Skin epidermis (tissue), 12 donors: ENCODE data around the gene DCBLD1.
A peak's percentile ranks its signal among the peaks of the same experiment; 100 is the strongest.

Experiments
- H3K27ac ChIP-seq, 21 experiments: fragments of 200-600 bp; sonication (generic) in 11 of 21; one replicate each; pipeline ENCODE4 v1.5.0; 2020; ENCODE audit warnings: mild to moderate bottlenecking in 3 of 21, inconsistent platforms in 2 of 21, moderate library complexity in 2 of 21
- H3K4me3 ChIP-seq, 7 experiments: fragments of 200-600 bp; sonication (generic) in 2 of 7; one replicate each; pipeline ENCODE4 v1.5.0; 2020; ENCODE audit warnings: inconsistent platforms in 2 of 7, mild to moderate bottlenecking in 2 of 7, moderate library complexity in 1 of 7

DCBLD1 gene

DNA sequence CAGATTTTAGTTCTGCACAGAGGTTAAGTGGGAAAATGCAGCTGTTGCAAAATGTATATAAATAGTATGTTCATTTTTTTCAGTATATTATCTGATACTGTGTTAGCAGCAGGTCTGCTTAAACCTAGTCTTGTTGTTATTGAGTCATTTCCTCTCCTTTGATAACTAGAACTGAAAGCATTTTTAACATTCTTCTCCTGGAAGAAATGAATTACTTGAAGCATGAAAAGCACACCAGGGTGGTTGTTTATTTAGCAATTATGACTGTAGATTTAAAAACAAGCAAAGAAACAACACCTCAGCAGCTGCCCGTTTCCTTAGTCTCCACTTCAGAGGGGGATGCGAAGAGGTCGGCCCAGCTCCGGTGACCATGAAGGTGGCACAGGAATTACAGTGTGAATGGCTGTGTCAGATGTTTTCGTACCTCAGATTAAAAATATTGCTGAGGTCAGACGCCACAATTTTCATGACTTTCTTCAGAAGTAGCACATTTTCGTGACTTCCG lies 66.4 kb downstream of the DCBLD1 start:
- Histone ChIP-seq H3K4me3 (peak overlapping the region in 2 of 7 experiments; percentile 31 to 37), H3K27ac (peak overlapping the region in 6 of 21 experiments; percentile 6 to 50 (median 28))

DNA sequence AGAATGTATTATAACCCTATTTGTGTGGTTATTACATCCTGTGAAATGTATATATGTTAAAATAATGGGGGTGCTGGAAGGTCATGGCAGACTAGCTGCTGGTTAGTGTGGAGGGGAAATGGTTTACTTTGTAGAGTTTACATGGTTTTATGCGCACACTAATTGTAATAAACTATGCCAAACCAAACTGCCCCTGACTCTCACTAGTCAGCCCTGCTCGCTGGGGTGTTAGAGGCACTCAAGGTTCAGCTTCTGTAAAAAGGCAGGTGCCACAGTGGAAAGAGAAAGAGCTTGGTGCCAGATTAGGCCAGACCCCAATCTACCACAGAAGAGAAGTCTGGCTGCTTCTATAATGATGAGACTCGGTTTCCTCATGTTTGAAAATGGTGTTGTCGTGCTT lies 67.1 kb downstream of the DCBLD1 start:
- Histone ChIP-seq H3K4me3 (no peak overlapping the region), H3K27ac (peak overlapping the region in 6 of 21 experiments; percentile 6 to 50 (median 24))

DNA sequence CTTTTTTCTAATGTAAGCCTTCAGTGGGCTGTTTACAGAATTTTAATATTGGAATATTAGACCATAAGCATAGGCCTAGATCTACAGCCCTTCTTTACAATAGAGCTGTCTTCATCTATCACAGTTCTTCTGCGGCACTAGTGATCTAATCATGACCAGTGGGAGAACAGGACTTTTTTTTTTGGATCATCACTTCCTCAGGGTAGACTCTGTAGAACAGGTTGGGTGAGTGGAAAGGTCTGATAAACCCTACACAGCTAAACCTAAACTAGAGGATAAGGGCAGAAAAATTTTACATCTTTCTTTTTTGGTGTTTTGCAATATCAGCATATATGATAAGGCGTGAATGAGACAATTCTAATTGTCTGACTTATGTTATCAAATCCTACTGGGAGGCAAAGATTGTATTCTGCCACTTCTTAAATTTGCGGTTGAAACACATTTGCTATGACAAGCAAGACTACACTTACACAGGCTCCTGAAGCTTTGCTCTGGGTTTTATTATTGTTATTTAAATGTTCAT lies 67.7 kb downstream of the DCBLD1 start:
- Histone ChIP-seq H3K4me3 (no peak overlapping the region), H3K27ac (peak overlapping the region in 4 of 21 experiments; percentile 6 to 50 (median 24))

DNA sequence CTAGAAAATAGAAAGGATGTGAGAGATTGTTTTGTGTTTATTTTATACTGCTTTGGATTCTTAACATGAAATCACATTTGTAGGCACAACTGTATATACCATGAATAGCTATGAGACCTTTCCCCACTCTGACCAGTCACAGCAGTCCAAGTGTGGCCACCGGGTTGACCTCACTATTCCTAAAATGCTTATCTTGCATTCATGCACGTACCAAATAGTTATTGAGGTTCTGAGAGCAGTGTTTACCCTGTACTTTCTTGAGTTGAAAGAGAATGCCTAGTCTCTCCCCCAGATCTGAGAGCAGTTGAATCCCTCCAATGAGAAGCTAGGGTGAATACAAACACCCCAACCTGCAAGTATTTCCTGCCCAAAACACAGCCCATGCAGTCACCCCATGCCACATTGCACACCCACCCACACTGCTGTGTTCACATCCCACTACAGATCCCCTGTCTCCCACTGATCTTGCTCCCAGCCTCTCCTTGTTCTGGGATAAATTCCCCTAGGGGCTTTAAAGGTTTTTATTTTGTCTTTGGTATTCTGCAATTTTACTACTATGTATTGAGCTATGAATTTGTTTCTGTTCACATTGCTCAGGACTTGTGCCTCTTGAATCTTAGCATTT lies 68.3 kb downstream of the DCBLD1 start:
- Histone ChIP-seq H3K27ac (no peak overlapping the region), H3K4me3 (no peak overlapping the region)

DNA sequence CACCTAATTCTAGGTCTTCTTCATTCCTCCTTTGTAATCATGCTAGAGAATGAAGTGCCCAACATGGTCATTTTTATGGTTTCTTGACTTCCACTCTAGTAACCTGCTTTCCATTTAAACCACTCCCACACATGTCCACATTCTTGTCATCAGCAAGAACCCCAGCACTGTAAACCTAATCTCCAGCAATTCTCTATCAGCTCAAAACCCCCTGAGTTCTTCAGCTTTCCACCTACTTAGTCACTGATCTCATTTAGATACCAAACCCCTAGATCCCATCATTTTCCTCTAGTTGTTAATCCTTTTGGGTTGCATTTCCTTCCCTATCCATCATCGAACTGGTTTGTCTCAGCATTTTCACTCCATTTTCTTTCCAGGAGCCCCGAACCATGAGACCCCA lies 70.1 kb downstream of the DCBLD1 start:
- H3K27ac ChIP-seq = no peak overlapping the region
- no peak overlapping the region for H3K4me3 ChIP-seq

DNA sequence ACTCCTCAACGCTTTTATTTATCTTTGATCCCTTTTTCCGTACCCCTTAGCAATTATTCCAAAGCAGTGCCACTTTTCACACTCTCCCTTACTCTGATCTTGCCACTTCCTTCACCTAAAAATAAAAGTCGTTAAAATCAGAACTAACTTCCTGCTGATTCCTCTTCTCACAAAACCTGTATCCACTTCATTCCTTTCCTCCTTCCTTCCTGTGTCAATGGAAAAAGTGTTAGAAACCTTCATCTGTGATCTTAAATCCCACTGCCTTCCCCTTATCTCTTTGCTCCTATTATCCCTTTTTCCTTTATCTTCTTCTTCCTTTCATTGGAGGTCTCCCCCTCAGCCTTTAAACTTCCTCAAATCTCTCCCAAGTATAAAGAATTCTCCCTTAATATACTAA lies 70.7 kb downstream of the DCBLD1 start:
- H3K4me3 ChIP-seq = no peak overlapping the region

DNA sequence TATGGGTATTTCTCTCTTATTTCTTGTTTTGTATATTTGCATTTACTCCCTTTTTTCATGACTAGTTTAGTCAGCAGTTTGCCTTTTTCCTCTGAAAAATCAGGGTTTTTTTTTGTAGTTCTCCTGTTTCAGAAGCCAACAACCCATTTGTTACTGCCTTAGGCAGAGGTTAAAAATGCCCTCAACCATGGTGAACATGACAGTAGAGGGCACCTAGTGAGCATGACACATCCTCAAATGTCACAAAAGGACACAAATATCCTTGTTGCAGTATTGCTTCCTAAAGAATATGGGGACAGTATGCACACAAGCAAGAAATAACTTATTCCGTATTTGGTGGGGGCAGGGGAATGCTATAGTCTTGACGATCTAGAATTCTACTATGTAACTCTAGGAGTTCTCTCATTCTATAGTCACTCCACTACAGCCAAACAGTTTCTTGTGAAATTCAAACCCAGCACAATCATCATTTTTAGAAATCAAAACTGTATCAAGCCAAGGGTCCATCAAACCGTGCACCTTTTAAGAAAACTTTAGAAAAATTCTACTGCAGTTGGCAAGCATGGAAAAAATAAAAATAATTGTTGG lies 72.9 kb downstream of the DCBLD1 start:
- H3K4me3 ChIP-seq = no peak overlapping the region
- H3K27ac ChIP-seq = no peak overlapping the region

More for the DNA sequence above, 70.7 kb downstream of the DCBLD1 start:
- H3K27ac ChIP-seq = no peak overlapping the region

DNA sequence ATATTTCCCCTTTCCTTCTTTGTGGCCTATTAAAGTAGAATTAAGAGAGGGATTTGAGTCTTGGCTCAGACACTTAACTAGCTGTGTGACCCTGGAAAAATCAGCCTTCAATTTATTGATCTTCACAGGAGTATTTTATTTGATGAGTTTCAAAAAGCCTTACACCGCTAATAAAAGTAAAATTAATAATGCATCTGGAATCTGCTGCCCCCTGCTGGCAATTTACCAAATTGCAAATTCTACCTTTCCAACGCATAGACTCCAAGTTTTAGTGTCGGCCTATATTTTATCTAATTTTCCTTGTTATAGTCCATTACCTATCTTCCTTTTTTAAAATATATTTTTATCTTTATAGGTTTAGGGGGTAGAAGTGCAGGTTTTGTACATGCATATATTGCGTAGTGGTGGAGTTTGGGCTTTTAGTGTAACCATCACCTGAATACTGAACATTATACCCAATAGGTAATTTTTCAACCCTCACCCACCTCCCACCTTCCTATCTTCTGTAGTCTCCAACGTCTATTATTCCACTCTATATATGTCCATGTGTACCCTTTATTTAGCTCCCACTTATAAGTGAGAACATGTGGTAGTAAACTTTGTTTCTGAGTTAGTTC lies 73.5 kb downstream of the DCBLD1 start:
- Histone ChIP-seq H3K27ac (no peak overlapping the region), H3K4me3 (no peak overlapping the region)

DNA sequence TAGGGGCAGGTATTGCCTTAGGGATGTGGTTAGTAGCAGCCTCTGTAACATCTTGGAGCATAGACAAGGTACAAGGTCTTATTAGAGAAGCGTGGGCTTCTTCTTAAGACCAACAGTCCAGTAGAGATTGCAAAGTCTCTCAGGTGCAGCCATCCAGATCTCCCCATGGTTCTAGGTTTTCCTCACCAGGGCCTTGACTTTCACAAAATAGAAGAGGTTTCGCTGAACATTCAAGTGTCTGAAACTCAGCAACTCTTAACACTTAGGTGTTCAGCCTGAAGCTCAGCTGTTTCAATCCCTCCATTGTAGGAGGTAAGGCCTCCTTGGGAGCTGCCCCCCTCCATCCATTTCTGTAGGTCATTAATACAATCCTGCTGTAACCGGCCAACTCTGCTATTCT lies 75.5 kb downstream of the DCBLD1 start:
- no peak overlapping the region for H3K27ac ChIP-seq
- no peak overlapping the region for H3K4me3 ChIP-seq

DNA sequence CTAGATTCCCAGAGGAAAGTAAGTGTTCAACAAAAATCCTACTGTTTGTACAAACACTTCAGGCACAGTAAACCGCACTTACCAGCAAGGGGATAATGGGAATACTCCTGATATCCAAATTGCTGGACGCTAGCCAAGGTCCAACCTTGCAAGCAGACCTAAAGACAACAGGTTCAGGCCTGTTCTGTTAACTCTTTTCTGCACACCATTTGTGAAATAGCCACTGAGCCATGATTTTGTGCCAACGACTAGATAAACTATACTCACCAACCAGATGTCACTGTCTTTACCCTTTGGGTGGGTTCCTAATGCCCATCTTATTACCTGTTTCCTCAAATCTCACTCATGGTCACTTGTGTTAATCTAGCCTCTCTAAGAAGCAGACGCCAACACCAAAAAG lies 76.3 kb downstream of the DCBLD1 start:
- H3K27ac ChIP-seq = no peak overlapping the region
- H3K4me3 ChIP-seq = no peak overlapping the region

DNA sequence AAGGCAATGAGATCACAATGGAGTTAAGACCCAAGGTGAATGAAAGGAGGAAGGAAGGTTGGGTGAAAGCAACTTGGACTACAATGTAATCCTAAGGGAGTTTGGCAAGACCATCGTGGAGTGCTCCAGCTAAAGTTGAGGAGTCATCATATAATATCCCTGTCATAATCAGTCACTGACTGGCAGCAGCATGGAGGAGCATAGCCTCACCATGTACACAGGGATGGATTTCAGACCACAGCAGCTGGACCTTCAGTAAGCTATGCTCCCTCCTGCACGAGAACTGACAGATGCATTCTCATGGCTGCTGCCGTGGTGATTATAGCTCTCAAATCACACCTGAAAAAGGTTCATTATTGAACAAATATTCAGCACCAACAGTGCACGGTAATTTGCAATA lies 76.8 kb downstream of the DCBLD1 start:
- H3K27ac ChIP-seq = no peak overlapping the region
- no peak overlapping the region for H3K4me3 ChIP-seq

DNA sequence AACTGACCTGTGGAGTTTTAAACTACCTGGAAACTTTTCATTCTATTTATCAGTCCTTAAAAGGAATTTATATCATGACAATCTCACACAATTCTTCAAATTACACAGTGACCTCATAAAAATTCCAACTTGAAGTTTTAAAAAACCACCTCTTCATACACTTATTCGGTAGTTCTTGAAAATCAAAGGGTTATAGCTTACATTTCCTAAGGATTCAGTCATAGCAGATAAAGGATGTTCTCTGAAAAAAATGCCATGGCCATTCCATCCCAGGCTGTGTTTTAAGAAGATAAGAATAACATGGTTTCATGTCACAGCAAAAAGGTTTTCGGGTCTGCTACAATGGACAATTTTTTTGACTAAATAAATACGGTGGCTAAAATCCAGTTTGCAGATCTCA lies 78.7 kb downstream of the DCBLD1 start:
- Histone ChIP-seq H3K27ac (no peak overlapping the region), H3K4me3 (no peak overlapping the region)

DNA sequence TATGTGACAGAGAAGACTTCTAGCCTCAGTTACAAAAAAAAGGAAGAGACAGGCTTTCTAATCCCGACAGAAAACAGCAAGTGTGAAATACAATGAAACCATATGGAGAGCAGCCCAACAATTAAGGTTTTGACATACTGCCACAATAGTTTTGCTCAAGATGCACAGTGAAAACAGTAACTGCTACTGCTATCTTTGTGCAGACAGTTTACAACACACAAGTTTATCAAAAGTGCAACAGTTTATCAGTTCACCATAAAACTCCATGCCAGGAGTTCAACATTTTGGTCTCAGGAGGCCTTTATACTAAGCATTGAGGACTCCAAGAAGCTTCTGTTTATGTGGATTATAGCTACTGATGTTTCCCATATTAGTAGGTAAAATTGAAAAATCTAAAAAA lies 82.2 kb downstream of the DCBLD1 start:
- no peak overlapping the region for H3K27ac ChIP-seq
- H3K4me3 ChIP-seq = no peak overlapping the region

DNA sequence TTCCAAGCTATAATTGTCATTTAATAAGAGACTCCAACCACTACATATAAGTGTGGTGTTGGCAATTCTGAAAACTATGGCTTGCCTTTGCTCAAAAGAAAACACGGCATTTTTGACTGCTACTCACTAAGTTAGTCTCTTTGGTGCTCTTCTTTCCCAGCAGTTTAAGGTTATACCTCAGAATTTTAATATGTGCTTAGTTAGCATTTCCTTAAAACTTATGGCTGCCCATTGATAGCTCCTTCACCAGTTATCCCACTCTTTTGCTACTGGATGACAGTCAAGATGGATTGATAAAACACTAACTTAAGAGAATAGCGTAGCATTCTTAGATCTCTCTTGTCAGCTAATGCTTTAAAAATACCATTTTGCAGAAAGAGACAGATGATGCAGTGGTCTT lies 85.8 kb downstream of the DCBLD1 start:
- no peak overlapping the region for H3K4me3 ChIP-seq

DNA sequence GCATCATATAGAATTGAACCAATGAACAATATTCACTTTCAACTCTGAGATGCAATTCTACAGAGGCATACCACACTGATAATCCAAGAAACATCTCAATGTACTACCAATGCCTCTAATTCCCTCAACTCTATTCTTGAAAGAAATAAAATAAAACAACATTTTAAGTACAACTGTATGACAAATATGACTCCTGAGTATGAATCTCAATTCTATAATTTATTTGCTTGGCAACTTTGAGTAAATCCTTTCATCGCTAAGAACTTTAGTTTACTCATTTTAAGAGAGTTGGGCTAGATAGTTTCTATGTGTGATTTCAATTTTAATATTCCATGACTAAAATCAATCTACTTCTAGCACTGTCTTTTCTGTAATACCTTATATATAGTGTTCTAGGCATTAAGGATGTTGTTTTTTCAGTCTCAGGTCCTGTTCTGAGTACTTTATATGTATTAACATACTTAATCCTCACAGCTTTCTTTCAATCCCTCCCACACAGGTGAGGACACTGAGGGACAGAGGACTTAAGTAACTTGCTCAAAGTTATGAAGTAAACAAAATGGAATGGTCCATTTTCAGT lies 86.4 kb downstream of the DCBLD1 start:
- Histone ChIP-seq H3K27ac (no peak overlapping the region), H3K4me3 (no peak overlapping the region)

More for the DNA sequence above, 85.8 kb downstream of the DCBLD1 start:
- H3K27ac ChIP-seq = no peak overlapping the region

DNA sequence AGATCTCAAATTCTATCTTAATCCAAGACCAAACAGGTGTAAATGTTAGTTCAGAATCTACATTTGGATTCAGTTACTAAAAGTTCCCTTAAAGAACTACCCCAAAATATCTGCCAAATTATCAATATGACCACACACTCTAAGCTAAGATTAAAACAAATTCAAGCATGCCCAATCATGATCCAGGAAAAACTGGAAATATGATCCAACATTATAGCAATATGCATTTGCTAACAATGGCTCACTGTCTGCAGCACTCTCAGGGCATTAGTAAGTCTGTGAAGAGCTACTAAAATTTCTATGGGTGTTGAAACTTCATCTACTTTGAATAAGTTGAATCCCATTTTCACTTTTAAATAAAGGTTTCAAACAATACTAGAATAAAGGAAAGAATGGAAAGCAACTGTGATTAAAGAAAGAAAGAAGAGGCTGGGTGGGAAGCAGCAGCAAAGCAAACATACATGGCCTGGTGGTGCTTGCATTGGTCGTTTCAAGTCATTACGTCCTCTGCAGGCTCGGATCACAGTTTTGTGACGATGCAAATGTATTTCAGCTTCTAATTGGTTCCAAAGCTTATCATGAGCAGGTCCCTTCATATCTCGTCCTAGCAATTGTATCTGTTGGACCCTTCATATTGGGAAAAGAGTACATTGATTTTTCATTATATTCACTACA lies 90.7 kb downstream of the DCBLD1 start:
- Histone ChIP-seq H3K27ac (no peak overlapping the region), H3K4me3 (no peak overlapping the region)

DNA sequence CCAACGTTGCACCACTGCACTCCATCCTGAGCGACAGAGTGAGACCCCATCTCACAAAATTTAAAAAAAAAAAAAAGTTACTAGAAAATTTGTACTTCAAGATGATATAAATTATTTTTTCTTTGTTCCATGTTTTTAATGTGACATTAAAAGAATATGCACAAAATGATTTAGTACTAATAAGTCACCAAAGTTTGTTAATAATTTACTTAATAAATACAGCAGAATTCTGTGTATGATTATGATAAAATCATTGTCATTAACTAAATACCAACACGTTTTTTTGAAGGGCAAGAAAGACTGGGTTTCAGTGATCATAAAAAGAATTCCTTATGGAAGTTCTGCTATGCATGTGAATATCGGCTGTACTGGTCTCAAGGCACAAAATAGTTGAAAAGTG lies 91.7 kb downstream of the DCBLD1 start:
- H3K4me3 ChIP-seq = no peak overlapping the region
- no peak overlapping the region for H3K27ac ChIP-seq

DNA sequence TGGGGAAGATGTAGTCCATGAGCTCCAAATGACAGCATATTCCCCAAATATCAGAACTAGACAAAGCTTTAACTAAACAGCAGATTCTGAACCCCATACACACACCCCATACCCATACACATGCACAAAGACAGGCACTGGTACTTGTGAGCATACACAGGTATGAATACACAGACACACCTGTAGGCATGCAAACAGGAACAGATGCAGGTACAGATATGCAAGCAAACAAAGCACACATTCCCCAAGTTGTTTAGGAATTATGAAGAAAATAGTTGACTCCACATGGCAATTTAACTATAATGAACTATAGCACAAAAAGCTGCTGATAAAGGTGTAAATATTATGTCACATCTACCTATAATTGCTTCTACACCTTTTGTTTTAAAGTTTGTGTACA lies 103.2 kb downstream of the DCBLD1 start:
- H3K4me3 ChIP-seq = no peak overlapping the region

DNA sequence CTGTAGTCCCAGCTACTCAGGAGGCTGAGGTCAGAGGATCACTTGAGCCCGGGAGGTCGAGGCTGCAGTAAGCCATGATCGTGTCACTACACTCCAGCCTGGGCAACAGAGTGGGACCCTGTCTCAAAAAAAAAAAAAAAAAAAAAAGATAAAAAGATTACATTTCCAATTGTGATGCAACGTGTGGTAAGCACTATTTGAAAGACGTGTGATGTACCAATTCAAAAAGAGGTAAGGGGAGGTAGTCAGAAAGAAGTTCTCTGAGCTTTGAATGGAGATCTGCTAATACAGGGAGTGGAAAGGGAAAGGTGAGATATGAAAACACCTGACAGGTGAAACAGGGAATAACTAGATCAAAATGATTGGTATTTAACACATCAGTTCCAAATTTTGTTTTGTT lies 108.0 kb downstream of the DCBLD1 start:
- Histone ChIP-seq H3K27ac (no peak overlapping the region), H3K4me3 (no peak overlapping the region)

More for the DNA sequence above, 103.2 kb downstream of the DCBLD1 start:
- H3K27ac ChIP-seq = no peak overlapping the region

DNA sequence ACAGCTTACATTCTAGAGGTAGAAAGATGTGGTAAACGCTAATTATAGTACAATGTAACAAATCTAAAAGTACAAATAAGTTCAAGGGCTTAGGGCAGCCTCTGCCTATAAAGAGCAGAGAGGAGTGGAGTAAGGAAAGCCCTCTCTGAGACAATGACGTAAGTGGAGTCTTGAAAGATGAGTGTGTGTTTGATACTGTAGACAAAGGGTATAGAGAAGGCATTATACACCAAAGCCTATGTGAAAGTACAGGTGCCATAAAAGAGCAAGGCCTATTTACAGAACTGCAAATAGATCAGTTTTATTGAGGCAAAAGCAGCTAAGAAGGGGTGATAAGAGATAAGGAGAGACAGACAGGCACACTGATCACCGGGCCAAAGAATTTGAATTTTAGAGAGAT lies 108.9 kb downstream of the DCBLD1 start:
- H3K4me3 ChIP-seq = no peak overlapping the region
- no peak overlapping the region for H3K27ac ChIP-seq
